ENCODE results near the gene VGLL3. TPM values are rescaled to one million over a fixed set of nuclear protein-coding genes. Genes with fewer than 3 reads are reported as not detected.

The VGLL3 gene
- total and polyA plus RNA-seq, 2 of the 4 experiments (the other 2 are of a cell fraction), result 46.2 to 97.3 TPM

- no CpG with 5 or more reads among the region's 6 CpGs for WGBS, 2 experiments (ENCODE audit: extremely low coverage in 2 of 2, insufficient read length in 1 of 2)
- Histone ChIP-seq H3K79me1 (ENCODE audit: low read depth in 1 of 2, low read length in 2 of 2) (no peaks in the 10 kb centered on the region), H4K20me1 (ENCODE audit: insufficient read depth, low read length) (no peaks in the 10 kb centered on the region), H3K4me3 (ENCODE audit: insufficient read depth, low read depth, low read length) (no peak overlapping the region), H3K23ac (ENCODE audit: low read depth, low read length) (no peak overlapping the region), H3K36me3 (ENCODE audit: control insufficient read depth, insufficient read depth, low read length) (no peaks in the 10 kb centered on the region), H4K91ac (ENCODE audit: insufficient read depth, low read depth, low read length) (no peak overlapping the region), H3K4me1 (ENCODE audit: control insufficient read depth, insufficient read depth, low read length) (no peaks in the 10 kb centered on the region), H4K5ac (ENCODE audit: low read depth, low read length) (no peak overlapping the region), H3K27me3 (ENCODE audit: control insufficient read depth, insufficient read depth, low read length) (no peaks in the 10 kb centered on the region), H3K27ac (ENCODE audit: insufficient read depth, low read length) (no peak overlapping the region), H2BK120ac (ENCODE audit: low read depth, low read length) (no peak overlapping the region), H4K8ac (ENCODE audit: low read depth in 2 of 2, low read length in 2 of 2) (no peak overlapping the region), H3K9ac (ENCODE audit: low read depth, low read length) (no peak overlapping the region), H3K9me3 (ENCODE audit: control insufficient read depth, insufficient read depth, low read length) (no peaks in the 10 kb centered on the region), H2BK5ac (ENCODE audit: low read depth, low read length, poor library complexity, severe bottlenecking) (no peak overlapping the region), H3K56ac (ENCODE audit: extremely low read depth, insufficient read depth, low read length) (no peak overlapping the region), H2AFZ (replicated peaks; ENCODE audit: low read length, poor library complexity) (no peak overlapping the region), H3K4me2 (ENCODE audit: low read depth, low read length) (no peak overlapping the region), H2AK5ac (ENCODE audit: low read depth, low read length) (no peak overlapping the region), H2BK20ac (ENCODE audit: low read depth, low read length) (no peak overlapping the region), H2BK15ac (ENCODE audit: low read depth, low read length) (no peak overlapping the region), H3K9me1 (ENCODE audit: insufficient read depth, low read length) (no peaks in the 10 kb centered on the region), H2AK9ac (replicated peaks; ENCODE audit: low read depth, low read length, poor library complexity) (no peak overlapping the region), H3K14ac (replicated peaks; ENCODE audit: low read depth, low read length) (no peak overlapping the region), H3K4ac (ENCODE audit: low read depth, low read length) (no peak overlapping the region), H3K18ac (ENCODE audit: low read depth, low read length) (no peak overlapping the region)
- dilution Hi-C loops (cut with HindIII; ENCODE audit: low sequenced_read_pairs, unreplicated experiment), result no loop called here
- CTCF ChIA-PET, result no interaction called here
- no peak for TF ChIP-seq MAFK (IDR thresholded peaks at IDR 0.05; ENCODE audit: low read depth, low read length)
- TF ChIP-seq MAZ (IDR thresholded peaks at IDR 0.05; ENCODE audit: borderline replicate concordance, low read depth, low read length), result no peak
- no peak for TF ChIP-seq RAD21 (IDR thresholded peaks at IDR 0.05; ENCODE audit: low read length)
- no peak for TF ChIP-seq RCOR1 (IDR thresholded peaks at IDR 0.05; ENCODE audit: insufficient replicate concordance, low read length)
- no peak for TF ChIP-seq CTCF (conservative IDR thresholded peaks at IDR 0.05; ENCODE audit: low read depth, low read length)
- no peak for TF ChIP-seq SMC3 (IDR thresholded peaks at IDR 0.05; ENCODE audit: low read depth, low read length)
- TF ChIP-seq NFE2L2 (IDR thresholded peaks at IDR 0.05; ENCODE audit: low read depth, low read length), result no peak
- TF ChIP-seq USF2 (IDR thresholded peaks at IDR 0.05; ENCODE audit: low read depth, low read length), result no peak
- no peak for DNase-seq
- BruUV-seq (replicated peaks), result no TSS peak
- in situ Hi-C loops (cut with MboI; ENCODE audit: low sequenced_read_pairs), result no loop called here
- ATAC-seq (ENCODE audit: low read depth), result no peak
- intact Hi-C loops (cut with micrococcal nuclease), result no loop called here
- POLR2A ChIA-PET (ENCODE audit: unreplicated experiment), result no interaction called here
Measured at GRCh38 chr3:87036671-87037070, 45.7 kb upstream of the VGLL3 start.
